Cardiac septum (tissue), 1 donor: ENCODE results near the gene PACC1. TPM values are rescaled to one million over a fixed set of nuclear protein-coding genes. Genes with fewer than 3 reads are reported as not detected.

Experiments
- DNase-seq: peaks from one replicate; pipeline ENCODE4 v3.0.0-alpha.2; 2020; ENCODE audit warnings: low spot score
- intact Hi-C: fragments of 100-400 bp; cut with DNase I; formaldehyde crosslinking; loops from one replicate; pipeline ENCODE4 v1.14.0; 2022
- long read RNA-seq: library from polyadenylated mRNA; unstranded; transcript quantifications from one replicate; pipeline ENCODE4 v2.0.0, GENCODE V29; 2021
- total RNA-seq: library from RNA; stranded (reverse); fragmentation: NEBNext Ultra II Directional; extraction: Animal tissue kit (Norgen Biotek cat#: 25700); gene quantifications from one replicate; pipeline ENCODE4 v1.2.1, GENCODE V29; 2021
- donor health status: DM: no; HTN: no; CAD: no.

The PACC1 gene
- total RNA-seq, result 1.8 TPM
- long read RNA-seq, partial matches to known transcripts, result 0 of 3 reads
- long read RNA-seq, other reads (novel, unspliced or antisense), result 1 of 3 reads

DNA sequence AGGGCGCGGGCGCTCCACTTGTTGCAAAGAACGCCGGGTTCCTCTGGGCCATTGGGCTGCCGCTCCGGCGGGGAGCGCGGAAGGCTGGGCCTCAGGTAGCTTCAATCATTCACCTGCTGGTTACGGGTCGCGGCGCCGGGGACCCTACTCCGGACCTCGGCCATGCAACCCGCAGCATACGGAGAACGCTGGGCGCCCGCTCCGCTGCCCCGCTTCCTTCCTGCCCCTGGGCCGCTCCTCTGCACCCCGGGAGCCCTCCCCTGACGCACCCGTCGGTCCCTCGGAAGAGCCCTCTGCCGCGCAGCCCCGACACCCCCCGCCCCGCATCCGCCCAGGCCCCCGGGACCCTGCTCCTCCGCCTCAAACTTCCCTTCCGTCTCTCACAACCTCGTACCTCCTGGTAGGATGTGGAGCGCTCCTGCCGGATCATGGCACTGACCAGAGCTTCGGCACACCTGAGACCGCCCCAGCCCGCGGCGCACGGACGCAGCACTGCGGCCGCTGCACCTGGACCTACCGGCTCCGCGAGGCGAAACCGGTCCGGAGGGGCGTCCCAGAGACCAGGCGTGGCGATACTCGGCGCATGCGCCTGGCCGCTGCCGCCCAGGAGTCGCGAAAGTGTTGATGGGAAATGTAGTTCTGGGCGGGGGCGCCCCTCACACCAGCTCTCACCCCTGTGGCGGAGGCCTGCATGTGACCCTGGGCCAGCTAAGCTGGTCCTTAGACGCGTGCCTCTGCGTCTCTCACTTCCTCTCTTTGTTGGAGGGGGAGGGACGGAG lies at the start of gene PACC1:
PACC1 (minus strand) TSS at position 559 of the 779 bp plus-strand sequence; CDS start at position 430, 129 bp downstream.
- peak; percentile 94 for DNase-seq
- intact Hi-C loops, result loop anchor here (2.0 kb wide), 1 partner anchor 18 kb away; the partner anchor contains the start of gene NENF

DNA sequence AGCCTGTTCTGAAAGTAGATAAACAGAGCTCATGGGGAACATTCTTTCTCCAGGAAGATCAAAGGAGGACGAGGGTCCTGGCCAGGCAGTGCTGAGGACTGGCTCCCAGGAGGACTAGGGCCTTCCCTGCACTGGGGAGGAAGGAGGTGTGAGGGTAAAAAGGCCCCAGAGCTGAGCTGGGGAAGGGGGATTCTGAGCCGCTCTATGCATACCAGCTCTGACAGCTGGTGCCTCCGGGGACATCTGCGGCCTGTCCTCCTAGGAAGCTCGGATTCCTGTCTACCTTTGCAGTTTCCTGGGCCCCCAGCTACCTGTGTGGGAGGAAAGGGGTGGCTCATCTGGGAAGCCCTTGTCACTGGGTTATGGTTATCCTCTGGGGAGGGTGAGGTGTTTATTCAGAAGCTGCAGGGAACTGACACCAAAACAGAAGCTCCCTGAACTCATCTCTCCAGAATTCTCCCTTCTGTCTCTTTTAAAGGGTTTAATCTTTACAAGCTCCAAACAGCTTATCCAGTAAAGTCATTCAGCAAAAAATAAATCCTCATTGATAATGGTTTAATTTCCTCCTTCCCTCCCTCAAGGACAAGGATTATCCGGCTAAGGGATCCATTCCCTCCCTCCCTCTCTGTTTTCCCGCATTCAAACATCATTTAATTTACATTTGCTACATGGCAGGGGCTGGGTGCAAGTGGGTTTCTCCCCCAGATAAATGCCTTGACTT lies 49.0 kb upstream of the PACC1 start:
- DNase-seq, result no peak
- intact Hi-C loops, result no loop called here

DNA sequence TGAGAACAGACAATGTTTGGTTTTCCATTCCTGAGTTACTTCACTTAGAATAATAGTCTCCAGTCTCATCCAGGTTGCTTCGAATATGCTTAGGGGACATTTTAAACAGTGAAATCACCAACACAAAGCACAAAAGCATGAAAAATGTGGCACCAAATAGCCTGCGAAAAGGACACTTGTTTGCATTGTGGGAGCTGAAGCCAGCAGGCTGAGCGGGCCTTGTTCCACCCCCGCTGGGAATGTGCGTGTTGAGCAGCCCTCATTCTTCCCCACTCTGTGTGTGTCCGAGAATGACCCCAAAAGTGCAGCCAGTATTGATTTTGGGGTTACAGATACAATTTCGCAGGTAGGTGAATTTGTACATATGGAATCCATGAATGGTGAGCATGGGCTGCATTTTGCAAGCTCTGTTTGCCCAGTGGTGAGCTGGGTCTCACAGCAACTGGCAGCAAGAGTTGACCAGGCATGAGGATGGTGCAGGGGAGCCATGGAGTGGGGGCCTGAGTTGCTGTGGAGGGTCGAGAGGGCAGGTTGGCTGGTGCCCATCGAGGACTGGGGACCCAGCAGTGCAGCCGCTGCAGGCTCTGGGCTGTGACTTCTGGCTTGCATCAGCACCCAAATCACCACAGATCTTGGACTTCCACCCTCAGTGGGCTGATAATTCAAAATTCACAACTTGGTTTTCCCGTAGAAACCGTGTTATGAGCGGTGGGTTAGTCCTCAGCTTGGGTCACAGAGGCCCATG lies 47.4 kb upstream of the PACC1 start:
- intact Hi-C loops, result no loop called here
- DNase-seq, result no peak

DNA sequence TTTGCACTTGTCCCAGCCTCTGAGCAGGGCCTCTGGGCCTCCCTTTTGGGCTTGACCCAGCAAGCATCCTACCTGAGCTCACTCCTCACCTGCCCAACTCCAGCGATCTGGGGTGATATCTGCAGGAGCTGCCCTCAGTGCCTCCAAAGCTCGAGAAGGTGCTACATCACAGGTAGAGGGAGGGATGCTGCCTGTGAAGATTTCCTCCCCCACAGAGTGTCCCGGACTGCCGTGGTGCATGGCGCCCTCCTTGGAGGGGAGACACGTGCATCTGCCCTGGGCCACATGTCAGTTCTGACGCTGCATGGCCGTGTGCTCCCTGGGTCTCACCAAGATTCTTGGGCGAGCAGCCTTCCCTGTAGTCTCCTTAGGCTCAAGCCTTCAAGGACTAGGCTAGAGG lies 45.7 kb upstream of the PACC1 start:
- no peak for DNase-seq
- intact Hi-C loops, result no loop called here

DNA sequence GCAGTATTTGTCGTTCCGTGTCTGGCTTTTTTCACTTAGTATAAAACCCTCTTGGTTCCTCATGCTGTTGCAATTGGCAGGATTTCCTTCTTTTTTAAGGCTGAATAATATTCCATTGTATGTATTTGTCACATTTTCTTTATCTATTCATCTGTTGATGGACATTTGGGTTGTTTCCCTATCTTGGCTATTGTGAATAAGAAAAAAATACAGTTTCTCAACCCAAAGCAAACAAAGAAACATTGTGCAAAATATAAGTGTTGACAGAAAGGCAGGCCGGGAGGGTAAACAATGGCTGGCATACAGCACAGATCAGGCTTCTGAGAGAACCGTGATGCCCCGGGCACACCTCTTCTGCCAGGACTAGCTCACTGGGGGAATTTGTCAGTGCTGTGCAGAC lies 45.0 kb upstream of the PACC1 start:
- DNase-seq, result no peak
- intact Hi-C loops, result loop anchor here (10.0 kb wide), 2 partner anchors 625 to 775 kb away; partner anchors contain the start of gene LPGAT1

DNA sequence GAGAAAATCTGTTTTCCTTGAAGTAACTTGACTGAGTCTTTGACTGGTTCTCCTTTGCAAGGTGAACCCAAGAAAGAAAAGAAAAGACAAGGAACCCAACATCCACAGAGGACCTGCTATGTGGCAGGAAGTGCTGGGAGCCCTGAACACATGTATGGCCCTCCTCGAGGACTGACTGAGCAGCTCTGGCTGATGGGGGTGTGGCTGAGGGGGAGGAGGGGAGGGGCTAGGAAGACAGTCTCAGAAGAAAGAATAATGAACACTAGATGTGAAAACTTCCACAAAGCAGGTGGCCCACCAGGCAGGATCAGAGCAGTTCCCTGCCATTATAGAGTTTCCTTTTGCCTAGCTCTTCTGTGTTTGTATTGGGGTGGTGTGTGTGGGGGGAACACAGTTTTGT lies 44.1 kb upstream of the PACC1 start:
- DNase-seq, result no peak
- intact Hi-C loops, result loop anchor here (10.0 kb wide), 2 partner anchors 624 to 774 kb away; partner anchors contain the start of gene LPGAT1

DNA sequence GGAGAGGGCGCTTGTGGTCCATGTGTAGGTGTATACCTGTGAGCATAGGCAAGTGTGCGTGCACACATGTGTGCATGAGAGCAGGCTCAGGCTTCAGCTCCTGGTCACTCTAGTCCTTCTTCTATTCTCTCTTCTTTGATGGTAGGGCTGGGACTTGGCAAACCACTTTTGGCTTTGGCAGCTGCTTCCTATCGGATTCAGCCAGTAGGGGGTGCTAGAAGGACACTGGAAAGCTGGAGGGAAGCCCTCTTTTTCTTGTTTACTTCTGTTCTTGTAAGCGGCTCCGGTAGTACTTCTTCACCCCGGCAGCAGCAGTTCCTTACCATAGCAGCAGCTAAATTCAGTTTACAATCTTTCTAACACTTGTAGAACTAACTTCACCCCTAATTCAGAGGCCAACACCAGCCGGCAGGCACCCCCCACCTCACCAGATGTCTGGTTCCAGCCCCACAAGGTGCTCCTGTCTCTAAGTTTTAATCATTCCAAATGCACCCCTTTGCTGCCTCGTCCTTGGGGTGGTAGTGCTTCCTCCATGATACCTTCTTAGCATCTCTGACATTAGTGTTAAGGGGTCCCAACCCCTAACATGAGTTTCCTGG lies 43.2 kb upstream of the PACC1 start:
- intact Hi-C loops, result loop anchor here (10.0 kb wide), 2 partner anchors 623 to 773 kb away; partner anchors contain the start of gene LPGAT1
- DNase-seq, result no peak

DNA sequence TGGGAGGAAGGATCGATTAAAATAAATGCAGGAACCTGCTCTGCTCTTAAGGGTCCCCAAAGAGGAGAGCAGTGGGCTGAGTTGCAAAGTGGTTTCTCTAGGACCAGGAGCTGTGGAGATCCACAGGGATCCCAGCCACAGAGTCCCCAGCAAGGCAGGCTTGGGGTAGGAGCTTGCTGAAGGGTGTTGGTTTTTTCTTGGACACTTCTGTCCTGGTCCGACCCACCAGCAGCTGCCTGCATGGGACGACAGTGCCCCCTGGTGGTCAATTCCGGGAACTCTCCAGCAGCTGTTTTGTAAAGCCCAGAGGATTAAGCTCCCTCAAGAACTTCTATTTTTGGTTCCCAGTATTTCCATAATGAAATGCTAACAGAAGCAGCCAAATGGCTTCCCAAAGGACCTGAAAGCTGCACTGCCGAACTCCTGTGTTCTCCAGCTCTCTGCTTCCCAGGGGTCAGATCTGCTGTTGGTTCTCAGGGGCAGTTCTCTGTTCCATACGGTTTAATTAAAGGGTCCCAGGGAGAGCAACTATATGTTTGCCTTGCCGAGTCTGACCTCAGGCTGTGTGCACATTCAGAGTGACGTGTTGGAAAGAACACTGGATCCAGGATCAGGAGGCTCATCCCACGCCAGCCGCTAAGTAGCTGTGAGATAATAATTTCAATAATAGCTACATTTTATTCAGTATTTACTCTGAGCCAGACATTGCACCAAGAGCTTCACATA lies 41.3 kb upstream of the PACC1 start:
- DNase-seq, result peak; percentile 94
- intact Hi-C loops, result loop anchor here (2.0 to 10.0 kb wide), 3 partner anchors 393 to 771 kb away; partner anchors contain the start of gene LPGAT1

DNA sequence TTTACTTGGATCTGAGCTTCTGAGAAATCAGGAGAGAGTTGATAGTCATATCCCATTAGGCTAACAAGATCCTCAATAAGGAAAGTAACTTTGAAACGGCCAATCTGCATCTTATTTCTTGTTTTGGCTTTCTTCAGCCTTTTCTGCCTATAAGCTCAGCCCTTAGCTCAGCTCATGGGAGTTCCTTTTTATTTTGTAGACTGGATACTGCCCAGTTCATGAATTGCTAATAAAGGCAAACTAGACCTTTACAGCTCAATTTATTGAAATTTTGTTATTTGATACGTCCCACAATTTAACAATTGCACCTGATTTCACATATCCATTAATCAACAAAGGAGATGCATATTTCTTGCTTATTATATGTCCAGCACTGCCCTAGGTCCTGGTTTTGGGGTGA lies 40.7 kb upstream of the PACC1 start:
- DNase-seq, result no peak
- intact Hi-C loops, result loop anchor here (2.0 to 10.0 kb wide), 3 partner anchors 393 to 771 kb away; partner anchors contain the start of gene LPGAT1

DNA sequence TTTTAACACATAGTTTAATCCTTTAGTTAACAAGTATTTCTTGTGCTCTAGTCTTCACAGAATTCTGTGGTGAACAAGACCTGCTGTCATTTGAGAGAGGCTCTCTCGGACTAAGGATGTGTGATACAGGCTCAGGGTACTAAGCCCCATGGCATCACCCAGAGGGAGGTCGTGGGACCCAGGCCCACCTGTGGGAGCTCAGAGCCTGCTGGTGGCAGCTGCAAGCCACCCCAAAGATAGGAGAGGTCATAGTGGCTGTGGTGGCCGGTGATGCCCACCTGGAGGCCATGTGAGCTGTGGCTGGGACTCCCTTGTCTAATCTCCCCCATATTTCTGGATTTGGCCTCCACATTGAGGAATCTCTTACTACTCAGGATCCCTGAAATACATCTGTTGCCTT lies 40.1 kb upstream of the PACC1 start:
- intact Hi-C loops, result loop anchor here (2.0 to 10.0 kb wide), 6 partner anchors 87 to 770 kb away; partner anchors contain the start of genes LPGAT1 and PPP2R5A

DNA sequence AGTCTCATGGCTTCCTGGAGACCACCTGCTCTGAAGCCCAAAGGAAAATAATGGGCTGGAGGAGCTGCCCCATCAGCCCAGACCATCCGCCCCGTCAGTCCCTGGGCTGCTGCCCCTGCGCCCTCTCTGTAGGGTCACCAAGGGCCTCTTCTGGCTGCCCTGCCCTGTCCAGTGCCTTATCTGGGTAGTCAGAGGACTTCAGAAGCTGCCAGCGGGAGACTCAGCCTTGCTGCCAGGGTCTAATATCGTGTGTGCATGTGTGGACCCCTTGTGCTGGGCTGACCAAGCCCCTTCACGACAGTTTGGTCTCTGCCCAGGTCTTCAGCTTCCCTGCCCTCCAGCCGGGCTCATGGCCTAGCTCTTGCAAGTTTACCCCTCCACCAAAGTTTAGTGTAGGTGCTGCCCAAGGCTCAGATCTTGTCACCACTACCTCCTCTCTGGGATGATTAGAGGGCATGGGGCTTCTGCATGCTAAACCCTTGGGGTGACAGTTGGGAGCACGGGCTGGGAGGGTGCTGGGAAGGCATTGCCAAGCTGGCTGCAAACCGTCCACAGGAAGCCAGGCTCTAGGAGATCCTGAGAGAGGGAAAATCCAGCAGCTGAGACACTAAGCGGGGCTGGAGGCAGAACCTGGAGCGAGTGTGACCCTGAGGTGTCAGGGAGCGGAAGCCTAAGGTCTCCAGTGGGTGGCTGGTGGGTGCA lies 38.6 kb upstream of the PACC1 start:
- no peak for DNase-seq
- intact Hi-C loops, result loop anchor here (5.0 to 10.0 kb wide), 5 partner anchors 86 to 769 kb away; partner anchors contain the start of genes LPGAT1 and PPP2R5A

More for the DNA sequence above, 40.1 kb upstream of the PACC1 start:
- no peak for DNase-seq

DNA sequence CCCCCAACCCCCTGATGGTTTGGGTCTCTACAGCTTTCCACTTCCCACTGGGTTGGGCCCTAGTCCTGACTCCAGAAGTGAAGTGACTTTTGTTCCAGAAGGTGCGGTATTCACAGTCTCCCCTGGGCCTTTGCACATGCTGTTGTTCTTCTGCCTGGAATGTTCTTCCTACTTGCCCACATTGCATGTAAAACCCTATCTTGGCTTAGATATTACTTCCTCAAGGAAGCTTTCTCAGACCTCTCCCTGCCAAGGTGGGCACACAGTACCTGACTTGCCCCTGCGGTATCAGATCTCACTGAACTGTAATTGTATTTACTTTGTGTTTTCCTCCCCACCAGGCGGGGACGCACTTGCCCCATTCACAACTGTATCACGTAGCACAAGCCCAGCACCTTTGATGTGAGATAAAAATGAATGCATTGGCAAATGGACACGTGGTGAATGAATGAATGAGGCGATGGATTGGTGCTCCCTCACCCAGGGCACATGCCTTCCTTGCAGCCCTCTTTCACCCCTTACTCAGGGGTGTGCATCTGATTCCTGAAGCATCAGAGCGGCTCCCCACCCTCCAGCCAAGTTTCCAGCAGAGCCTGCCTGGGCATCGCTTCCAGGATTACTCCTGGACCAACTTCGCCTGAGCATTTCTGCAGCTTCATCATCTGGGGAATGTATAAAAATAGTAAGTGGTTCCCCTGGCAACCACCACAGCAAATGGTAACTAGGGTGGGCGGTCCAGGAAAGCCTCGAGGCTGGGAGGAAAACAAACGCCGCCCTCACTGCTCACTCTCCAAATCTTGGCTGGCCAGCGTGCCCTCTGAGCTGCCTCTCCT lies 37.9 kb upstream of the PACC1 start:
- peak; percentile 80 for DNase-seq
- intact Hi-C loops, result loop anchor here (5.0 to 10.0 kb wide), 5 partner anchors 85 to 768 kb away; partner anchors contain the start of genes LPGAT1 and PPP2R5A

DNA sequence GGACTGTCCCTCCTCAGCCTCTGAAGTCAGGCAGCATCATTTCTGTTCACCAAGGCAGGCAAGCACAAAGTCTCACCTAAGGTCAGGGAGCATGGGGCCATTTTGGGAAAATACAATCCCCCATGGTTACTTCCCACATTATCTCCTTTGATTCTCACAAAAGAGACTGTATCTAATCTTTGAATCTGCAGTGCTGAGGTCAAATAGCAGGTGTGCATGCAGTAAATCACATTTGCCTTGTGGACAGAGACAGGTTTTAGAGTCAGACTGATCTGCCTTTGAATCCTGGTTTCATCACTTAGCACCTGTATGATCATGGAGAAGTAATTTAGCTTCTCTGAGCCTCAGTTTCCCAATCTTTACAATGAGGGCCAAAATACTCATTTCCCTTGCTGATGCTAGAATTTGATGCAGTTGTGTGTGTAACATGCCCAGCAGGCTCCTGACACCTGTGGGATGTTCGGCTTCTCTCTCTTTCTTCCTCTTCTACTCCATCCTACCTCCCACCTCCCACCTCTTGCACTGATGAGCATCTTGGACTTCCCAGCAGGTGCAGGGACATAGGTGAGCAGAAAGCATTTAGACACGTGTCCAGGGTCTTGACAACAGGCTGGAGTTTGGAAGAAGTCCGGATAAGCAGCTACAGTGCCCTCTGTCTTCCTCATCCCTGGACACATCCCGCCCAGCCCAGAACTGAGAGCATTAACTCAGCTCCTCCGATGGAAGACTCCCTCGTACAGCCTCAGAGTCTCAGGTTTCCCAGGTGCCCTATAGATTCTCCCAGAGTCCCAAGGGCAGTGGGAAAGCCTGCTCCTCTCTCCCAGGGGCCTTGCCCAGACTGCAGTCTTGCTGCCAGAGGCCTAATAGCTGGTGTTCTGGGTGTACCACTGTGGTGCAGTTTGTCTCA lies 37.0 kb upstream of the PACC1 start:
- DNase-seq, result no peak
- intact Hi-C loops, result loop anchor here (5.0 to 10.0 kb wide), 5 partner anchors 84 to 767 kb away; partner anchors contain the start of genes LPGAT1 and PPP2R5A

DNA sequence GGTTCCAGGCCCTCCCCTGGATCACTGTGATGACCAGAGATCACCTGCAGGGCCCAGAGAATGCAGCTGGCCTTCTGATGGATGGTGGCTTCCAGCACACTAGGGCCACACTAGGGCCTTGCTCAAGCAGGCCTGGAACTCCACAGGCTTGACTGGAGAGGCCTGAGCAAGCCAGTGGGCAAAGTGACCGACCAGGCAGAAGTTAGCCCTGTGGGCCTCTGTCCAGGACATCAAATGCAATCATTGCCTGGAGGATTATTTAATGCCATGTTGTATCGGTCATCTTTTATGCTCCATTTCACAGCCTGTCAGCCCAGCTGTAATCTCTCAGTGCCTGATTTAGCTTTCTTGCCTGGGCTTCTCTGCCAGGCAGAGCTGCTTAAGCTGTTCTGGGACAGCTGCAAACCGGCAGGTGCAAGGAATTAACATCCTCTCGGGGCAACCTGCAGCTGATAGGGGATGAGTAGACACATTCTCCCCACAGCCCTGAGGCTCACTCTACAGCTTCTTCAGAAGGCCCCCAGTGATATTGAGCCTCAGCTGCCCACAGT lies 35.7 kb upstream of the PACC1 start:
- DNase-seq, result peak; percentile 86
- intact Hi-C loops, result loop anchor here (5.0 to 10.0 kb wide), 5 partner anchors 83 to 766 kb away; partner anchors contain the start of genes LPGAT1 and PPP2R5A

DNA sequence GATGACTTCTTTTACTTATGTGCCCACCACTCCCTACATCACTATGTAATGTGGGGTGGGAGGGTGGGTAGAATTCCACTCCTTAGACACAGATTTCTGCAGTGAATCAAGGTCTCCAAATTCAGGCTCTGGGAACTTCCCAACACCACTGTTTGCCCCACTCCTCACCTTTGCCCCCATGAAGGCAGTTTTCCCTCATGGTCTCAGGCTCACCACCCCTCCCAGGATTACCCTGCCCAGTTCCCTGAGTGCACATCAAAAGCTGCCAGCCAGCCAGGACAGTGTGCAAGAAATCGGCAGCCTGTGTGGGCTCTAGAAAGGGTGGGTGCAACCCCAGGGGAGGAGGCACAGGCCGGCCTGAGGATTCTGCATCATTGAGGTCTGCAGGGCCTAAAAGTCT lies 32.8 kb upstream of the PACC1 start:
- DNase-seq, result no peak
- intact Hi-C loops, result no loop called here
